Colonic mucosa (tissue), 4 donors: ENCODE results near the gene HIBCH. TPM values are rescaled to one million over a fixed set of nuclear protein-coding genes. Genes with fewer than 3 reads are reported as not detected.

ENCODE experiments used
- DNase-seq: peaks from one replicate; pipeline ENCODE4 v3.0.0-alpha.2; 2020
- H3K27ac ChIP-seq: fragments of 200-600 bp; one replicate; pipeline ENCODE4 v1.8.0; 2021
- H3K27me3 ChIP-seq: fragments of 200-600 bp; one replicate; pipeline ENCODE4 v1.8.0; 2021
- H3K36me3 ChIP-seq: fragments of 200-600 bp; one replicate; pipeline ENCODE4 v1.8.0; 2021
- H3K4me1 ChIP-seq: fragments of 200-600 bp; one replicate; pipeline ENCODE4 v1.8.0; 2021; ENCODE audit warnings: mild to moderate bottlenecking
- H3K4me3 ChIP-seq: fragments of 200-600 bp; one replicate; pipeline ENCODE4 v1.8.0; 2021
- H3K9ac ChIP-seq, 2 donors: one replicate each; pipeline ENCODE4 v1.7.0; 2013; ENCODE audit warnings: control low read depth in 2 of 2, low read depth in 2 of 2, low read length in 2 of 2
- H3K9me3 ChIP-seq: fragments of 200-600 bp; one replicate; pipeline ENCODE4 v1.8.0; 2021
- CTCF ChIP-seq: fragments of 200-600 bp; IDR thresholded peaks from one replicate; pipeline ENCODE4 v1.8.0; 2022; ENCODE audit warnings: antibody characterized with exemption, mild to moderate bottlenecking
- intact Hi-C: fragments of 100-400 bp; cut with DNase I; formaldehyde crosslinking; loops from one replicate; pipeline ENCODE4 v1.14.1; 2022
- total RNA-seq, 2 donors: library from RNA; stranded (reverse); fragmentation: NEBNext Ultra II Directional in 1 of 2; extraction: Animal tissue kit (Norgen Biotek cat#: 25700) in 1 of 2; gene quantifications; one replicate each; pipeline ENCODE4 v1.2.1, GENCODE V29; 2021
- donor health status: healthy.
- donor health status: DM: no; HTN: no; CAD: no.
- donor health status: DM: no; HTN: no; CAD: no.

HIBCH gene
- total RNA-seq, 2 donors from 2014 or later, result 47.2 to 71.1 TPM

- H3K27ac ChIP-seq, result peak overlapping the region; percentile 91
- peak overlapping the region; percentile 70 for H3K4me3 ChIP-seq
- intact Hi-C loops, result no loop called here
- peak; percentile 75 for DNase-seq
- peak overlapping the region; percentile 84 to 90 for H3K9ac ChIP-seq
- H3K36me3 ChIP-seq, result no peaks in the 10 kb centered on the region
- TF ChIP-seq CTCF, result no peak
- H3K9me3 ChIP-seq, result no peaks in the 10 kb centered on the region
- no peaks in the 10 kb centered on the region for H3K4me1 ChIP-seq
- H3K27me3 ChIP-seq, result no peaks in the 10 kb centered on the region
These were observed 24.7 kb upstream of the HIBCH start for GRCh38 chr2:190344276-190344827.

- Histone ChIP-seq H3K27me3 (no peaks in the 10 kb centered on the region), H3K27ac (peak within 1 kb of the TSS; percentile 91), H3K9ac (peak within 1 kb of the TSS; percentile 84 to 90), H3K9me3 (no peaks in the 10 kb centered on the region), H3K4me1 (no peaks in the 10 kb centered on the region), H3K36me3 (no peaks in the 10 kb centered on the region), H3K4me3 (peak within 1 kb of the TSS; percentile 70)
- intact Hi-C loops, result no loop called here
- peak; percentile 78 for DNase-seq
- TF ChIP-seq CTCF, result no peak
These were observed 24.1 kb upstream of the HIBCH start, which contains the start of gene INPP1 for GRCh38 chr2:190343536-190344275. Gene INPP1 (plus strand): TSS chr2:190343589. CDS start chr2:190360103, 16,514 bp downstream.

- Histone ChIP-seq H3K9me3 (no peaks in the 10 kb centered on the region), H3K36me3 (no peaks in the 10 kb centered on the region), H3K4me1 (no peaks in the 10 kb centered on the region), H3K9ac (peak overlapping the region; percentile 84 to 90), H3K4me3 (peak overlapping the region; percentile 70), H3K27me3 (no peaks in the 10 kb centered on the region), H3K27ac (peak overlapping the region; percentile 91)
- intact Hi-C loops, result no loop called here
- no peak for TF ChIP-seq CTCF
- no peak for DNase-seq
These were observed 23.5 kb upstream of the HIBCH start for GRCh38 chr2:190343089-190343535.

- H3K4me3 ChIP-seq, result no peak overlapping the region
These were observed 23.0 kb upstream of the HIBCH start for GRCh38 chr2:190342611-190343010.

GRCh38 chr2:190340369-190340768 lies 20.7 kb upstream of the HIBCH start:
- no peak for DNase-seq
- H3K9ac ChIP-seq, result no peak overlapping the region
- no peak overlapping the region for H3K4me3 ChIP-seq
- no peaks in the 10 kb centered on the region for H3K27me3 ChIP-seq
- H3K36me3 ChIP-seq, result no peaks in the 10 kb centered on the region
- no peak for TF ChIP-seq CTCF
- no peak overlapping the region for H3K27ac ChIP-seq
- no peaks in the 10 kb centered on the region for H3K9me3 ChIP-seq
- H3K4me1 ChIP-seq, result no peaks in the 10 kb centered on the region
- intact Hi-C loops, result no loop called here

More at GRCh38 chr2:190342611-190343010, 23.0 kb upstream of the HIBCH start:
- Histone ChIP-seq H3K9me3 (no peaks in the 10 kb centered on the region), H3K36me3 (no peaks in the 10 kb centered on the region), H3K9ac (no peak overlapping the region), H3K27me3 (no peaks in the 10 kb centered on the region), H3K4me1 (no peaks in the 10 kb centered on the region), H3K27ac (peak overlapping the region; percentile 91)
- no peak for TF ChIP-seq CTCF
- intact Hi-C loops, result no loop called here
- no peak for DNase-seq
